ENCODE measurements around the gene PI4KA. TPM values are rescaled to one million over a fixed set of nuclear protein-coding genes. Genes with fewer than 3 reads are reported as not detected.

PI4KA gene
- polyA plus RNA-seq, 1 of the 3 experiments (the other 2 are of a cell fraction) = 30.0 TPM

GRCh38 chr22:20833225-20833665, 25.4 kb downstream of the PI4KA start:
- Histone ChIP-seq H3K4me1 (ENCODE audit: control insufficient read depth in 1 of 2, insufficient read depth in 2 of 2, low read depth in 1 of 2, low read length in 1 of 2) (peaks cover 0 to 11% of the 10 kb centered on the region in 2 experiments; a peak in 1 of 4 replicates), H3K4me3 (ENCODE audit: low read depth in 2 of 2, low read length in 1 of 2) (no peak overlapping the region), H3K4me2 (no peak overlapping the region), H3K9me3 (no peaks in the 10 kb centered on the region), H3K27ac (ENCODE audit: low read depth in 2 of 2, low read length in 1 of 2) (no peak overlapping the region), H3K79me2 (ENCODE audit: insufficient read depth) (no peaks in the 10 kb centered on the region; the same call in 1 of the 2 replicates), H4K20me1 (ENCODE audit: insufficient read depth) (no peaks in the 10 kb centered on the region; the same call in 1 of the 2 replicates), H3K27me3 (ENCODE audit: insufficient read depth) (no peaks in the 10 kb centered on the region), H3K36me3 (replicated peaks in 1 of 2; ENCODE audit: control insufficient read depth in 1 of 2, insufficient read depth in 2 of 2, low read length in 1 of 2) (peaks cover 4 to 34% of the 10 kb centered on the region in 2 experiments), H3K9ac (no peak overlapping the region), H2AFZ (ENCODE audit: low read depth) (no peak overlapping the region), H3F3A (replicated peaks; ENCODE audit: insufficient read depth) (no peaks in the 10 kb centered on the region), H3K9me2 (no peaks in the 10 kb centered on the region)
- ChIA-PET CTCF (no interaction called here), POLR2A (no interaction called here)
- DNase-seq = no peak
- TF ChIP-seq GATA2 (CRISPR knock-in tag; IDR thresholded peaks at IDR 0.05) (no peak), FOXM1 (IDR thresholded peaks at IDR 0.05; ENCODE audit: low read depth) (no peak), GABPA (IDR thresholded peaks at IDR 0.05; ENCODE audit: low read depth) (no peak), REST (IDR thresholded peaks at IDR 0.05; ENCODE audit: low read depth, low read length) (no peak), TEAD4 (IDR thresholded peaks at IDR 0.05; ENCODE audit: borderline replicate concordance, insufficient read depth) (no peak), RXRA (IDR thresholded peaks at IDR 0.05; ENCODE audit: borderline replicate concordance, low read depth) (no peak), NFIC (IDR thresholded peaks at IDR 0.05; ENCODE audit: borderline replicate concordance) (no peak), SIN3A (IDR thresholded peaks at IDR 0.05; ENCODE audit: borderline replicate concordance, low read depth, low read length) (no peak), RFX5 (IDR thresholded peaks at IDR 0.05; ENCODE audit: low read length) (no peak), RCOR1 (IDR thresholded peaks at IDR 0.05; ENCODE audit: low read length) (no peak), MAX (IDR thresholded peaks at IDR 0.05; ENCODE audit: low read depth) (no peak), FOXJ3 (CRISPR knock-in tag; IDR thresholded peaks at IDR 0.05) (no peak), SMC3 (IDR thresholded peaks at IDR 0.05; ENCODE audit: low read depth, low read length) (no peak)
- 96% methylated on average over 3 of the region's 6 CpGs for WGBS (ENCODE audit: low lambda C conversion rate)

- TF ChIP-seq SIN3A (IDR thresholded peaks at IDR 0.05; ENCODE audit: borderline replicate concordance, low read depth, low read length) (no peak), CTCF (IDR thresholded peaks at IDR 0.05) (no peak), EZH2phosphoT487 (IDR thresholded peaks at IDR 0.05; ENCODE audit: borderline replicate concordance, low read depth) (no peak), PBX3 (IDR thresholded peaks at IDR 0.05) (no peak), FOSL2 (IDR thresholded peaks at IDR 0.05; ENCODE audit: borderline replicate concordance, low read depth) (no peak), RAD21 (IDR thresholded peaks at IDR 0.05; ENCODE audit: low read length) (no peak), RXRA (IDR thresholded peaks at IDR 0.05; ENCODE audit: borderline replicate concordance, low read depth) (no peak), JUND (IDR thresholded peaks at IDR 0.05) (no peak), POLR2AphosphoS5 (IDR thresholded peaks at IDR 0.05; ENCODE audit: low read depth, low read length) (no peak)
- H3K9me2 ChIP-seq = no peaks in the 10 kb centered on the region
- H3K36me3 ChIP-seq (replicated peaks in 1 of 2; ENCODE audit: control insufficient read depth in 1 of 2, insufficient read depth in 2 of 2, low read length in 1 of 2) = peaks cover 4 to 34% of the 10 kb centered on the region in 2 experiments
- no peaks in the 10 kb centered on the region for H3K27me3 ChIP-seq (ENCODE audit: insufficient read depth)
- H3K9me3 ChIP-seq = no peaks in the 10 kb centered on the region
- CTCF ChIA-PET = no interaction called here
- H3K4me1 ChIP-seq (ENCODE audit: control insufficient read depth in 1 of 2, insufficient read depth in 2 of 2, low read depth in 1 of 2, low read length in 1 of 2) = peaks cover 0 to 3% of the 10 kb centered on the region in 2 experiments; a peak in 1 of 4 replicates
- 93% methylated on average over 3 of the region's 3 CpGs for WGBS (ENCODE audit: low lambda C conversion rate)
- no peak overlapping the region for H2AFZ ChIP-seq (ENCODE audit: low read depth)
- no peaks in the 10 kb centered on the region for H3K79me2 ChIP-seq (ENCODE audit: insufficient read depth)
- no peak overlapping the region for H3K27ac ChIP-seq (ENCODE audit: low read depth in 2 of 2, low read length in 1 of 2)
- H3F3A ChIP-seq (replicated peaks; ENCODE audit: insufficient read depth) = no peaks in the 10 kb centered on the region
- no peaks in the 10 kb centered on the region for H4K20me1 ChIP-seq (ENCODE audit: insufficient read depth)
- no peak overlapping the region for H3K9ac ChIP-seq
- POLR2A ChIA-PET = no interaction called here
- no peak overlapping the region for H3K4me2 ChIP-seq
- no peak for DNase-seq
- no peak overlapping the region for H3K4me3 ChIP-seq (ENCODE audit: low read depth in 2 of 2, low read length in 1 of 2)
Measured at GRCh38 chr22:20829491-20830134, 29.0 kb downstream of the PI4KA start.

All from SK-N-SH (cell line).